Natural killer cell (primary cell): ENCODE results near the gene SLC23A2. TPM values are rescaled to one million over a fixed set of nuclear protein-coding genes. Genes with fewer than 3 reads are reported as not detected.

Experiments
- ATAC-seq, 3 donors: fragments of 150-1000 bp in 2 of 3; fragments of 200-7000 bp in 1 of 3; cut with Tn5 transposase; 1 replicate in 1 of 3; 2 replicates in 2 of 3; pipeline ENCODE4 v1.10.0; 2021; ENCODE audit warnings: mild to moderate bottlenecking in 2 of 3, moderate library complexity in 2 of 3
- DNase-seq, 2 donors: peaks; one replicate each; pipeline versions ENCODE4 v3.0.0 to v3.0.0-alpha.2; 2013 to 2021; ENCODE audit warnings: mixed read lengths in 1 of 2
- H3K27ac ChIP-seq: one replicate; pipeline ENCODE4 v1.5.1; 2013; ENCODE audit warnings: mild to moderate bottlenecking, low read length
- H3K27me3 ChIP-seq: one replicate; pipeline ENCODE4 v1.6.1; 2013; ENCODE audit warnings: low read length; ENCODE audit not compliant: control insufficient read depth, insufficient read depth
- H3K36me3 ChIP-seq: one replicate; pipeline ENCODE4 v1.6.1; 2013; ENCODE audit warnings: low read length; ENCODE audit not compliant: control insufficient read depth, insufficient read depth
- H3K4me1 ChIP-seq: one replicate; pipeline ENCODE4 v1.6.1; 2013; ENCODE audit warnings: low read length; ENCODE audit not compliant: control insufficient read depth, insufficient read depth
- H3K4me3 ChIP-seq: one replicate; pipeline ENCODE4 v1.5.1; 2013; ENCODE audit warnings: low read length
- H3K9me3 ChIP-seq: one replicate; pipeline ENCODE4 v1.6.1; 2013; ENCODE audit warnings: low read length; ENCODE audit not compliant: control insufficient read depth, insufficient read depth
- H3K27ac Mint-ChIP-seq, 2 donors: one replicate each; pipeline ENCODE4 v1.8.0; 2022; ENCODE audit warnings: mild to moderate bottlenecking in 2 of 2, mixed read lengths in 2 of 2, moderate library complexity in 1 of 2
- H3K27me3 Mint-ChIP-seq, 2 donors: one replicate each; pipeline ENCODE4 v1.8.0; 2022; ENCODE audit warnings: low read depth in 2 of 2, mixed read lengths in 2 of 2
- H3K36me3 Mint-ChIP-seq: one replicate; pipeline ENCODE4 v1.8.0; 2022; ENCODE audit warnings: mixed read lengths
- H3K4me1 Mint-ChIP-seq, 2 donors: one replicate each; pipeline ENCODE4 v1.8.0; 2022; ENCODE audit warnings: mixed read lengths in 2 of 2
- H3K4me3 Mint-ChIP-seq: one replicate; pipeline ENCODE4 v1.8.0; 2022; ENCODE audit warnings: mild to moderate bottlenecking, moderate library complexity, mixed read lengths
- H3K9me3 Mint-ChIP-seq, 2 donors: one replicate each; pipeline ENCODE4 v1.8.0; 2022; ENCODE audit warnings: mixed read lengths in 2 of 2
- WGBS: methylation state at CpG from one replicate; pipeline ENCODE4 v1.1.7; 2013; ENCODE audit warnings: missing lambda C conversion rate; ENCODE audit not compliant: insufficient coverage; 5-methylcytosine and 5-hydroxymethylcytosine counted together
- intact Hi-C: fragments of 100-400 bp; cut with micrococcal nuclease; formaldehyde crosslinking; loops from one replicate; pipeline ENCODE4 v1.14.2; 2022
- total RNA-seq, 4 donors: library from RNA; stranded (reverse); fragments of 120-200 nt in 1 of 4; gene quantifications; one replicate each; pipeline versions ENCODE4 v1.2.3 to v1.2.4, GENCODE V29; 2013 to 2022
- TF ChIP-seq, protein P1 (sequence below): fragments of 200-600 bp; IDR thresholded peaks from one replicate; pipeline ENCODE4 v1.8.0; 2022; ENCODE audit warnings: antibody characterized with exemption

The SLC23A2 gene
- total RNA-seq, 3 donors from 2014 or later (not counting 1 experiment from before 2014, with no cell fraction given), result 21.8 to 31.5 (median 26.0) TPM

DNA sequence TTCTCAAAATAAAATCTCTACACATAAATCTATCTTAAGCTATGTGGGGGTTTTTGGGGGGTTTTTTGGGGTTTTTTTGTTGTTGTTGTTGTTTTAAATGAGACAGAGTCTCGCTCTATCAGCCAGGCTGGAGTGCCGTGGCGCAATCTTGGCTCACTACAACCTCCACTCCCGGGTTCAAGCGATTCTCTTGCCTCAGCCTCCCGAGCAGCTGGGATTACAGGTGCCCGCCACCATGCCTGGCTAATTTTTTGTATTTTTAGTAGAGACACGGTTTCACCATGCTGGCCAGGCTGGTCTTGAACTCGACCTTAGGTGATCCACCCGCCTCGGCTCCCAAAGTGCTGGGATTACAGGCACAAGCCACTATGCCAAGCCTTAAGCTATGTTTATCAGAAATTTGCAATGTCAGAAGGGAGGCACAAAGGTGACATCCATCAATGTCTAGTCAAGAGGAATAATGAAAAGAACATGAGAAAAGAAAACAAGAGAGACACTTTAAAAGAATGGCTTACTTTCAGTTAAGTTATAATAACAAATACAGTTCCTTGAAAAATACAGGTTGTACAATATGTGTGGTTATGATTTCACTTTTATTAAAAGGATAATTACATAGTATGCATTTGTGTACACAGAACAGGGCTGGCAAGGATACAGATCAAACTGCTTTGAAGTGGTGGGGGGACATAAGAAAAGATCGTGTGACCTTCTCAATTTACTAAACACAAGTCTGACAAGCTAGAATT, 28.6 kb downstream of the SLC23A2 start:
- Histone ChIP-seq H3K36me3 (peaks cover 14% of the 10 kb centered on the region), H3K9me3 (no peaks in the 10 kb centered on the region), H3K27me3 (no peaks in the 10 kb centered on the region), H3K4me1 (peaks cover 8% of the 10 kb centered on the region), H3K27ac (no peak overlapping the region), H3K4me3 (no peak overlapping the region)
- TF ChIP-seq, protein P1, sequence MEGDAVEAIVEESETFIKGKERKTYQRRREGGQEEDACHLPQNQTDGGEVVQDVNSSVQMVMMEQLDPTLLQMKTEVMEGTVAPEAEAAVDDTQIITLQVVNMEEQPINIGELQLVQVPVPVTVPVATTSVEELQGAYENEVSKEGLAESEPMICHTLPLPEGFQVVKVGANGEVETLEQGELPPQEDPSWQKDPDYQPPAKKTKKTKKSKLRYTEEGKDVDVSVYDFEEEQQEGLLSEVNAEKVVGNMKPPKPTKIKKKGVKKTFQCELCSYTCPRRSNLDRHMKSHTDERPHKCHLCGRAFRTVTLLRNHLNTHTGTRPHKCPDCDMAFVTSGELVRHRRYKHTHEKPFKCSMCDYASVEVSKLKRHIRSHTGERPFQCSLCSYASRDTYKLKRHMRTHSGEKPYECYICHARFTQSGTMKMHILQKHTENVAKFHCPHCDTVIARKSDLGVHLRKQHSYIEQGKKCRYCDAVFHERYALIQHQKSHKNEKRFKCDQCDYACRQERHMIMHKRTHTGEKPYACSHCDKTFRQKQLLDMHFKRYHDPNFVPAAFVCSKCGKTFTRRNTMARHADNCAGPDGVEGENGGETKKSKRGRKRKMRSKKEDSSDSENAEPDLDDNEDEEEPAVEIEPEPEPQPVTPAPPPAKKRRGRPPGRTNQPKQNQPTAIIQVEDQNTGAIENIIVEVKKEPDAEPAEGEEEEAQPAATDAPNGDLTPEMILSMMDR, result no peak
- peak overlapping the region; percentile 78 for H3K4me3 Mint-ChIP-seq
- intact Hi-C loops, result no loop called here
- H3K27me3 Mint-ChIP-seq, result no peaks in the 10 kb centered on the region
- H3K9me3 Mint-ChIP-seq, result no peaks in the 10 kb centered on the region
- 80% methylated on average over 12 of the region's 12 CpGs for WGBS
- DNase-seq (no peak), ATAC-seq (no peak)
- peak overlapping the region; percentile 60 to 82 for H3K27ac Mint-ChIP-seq
- peaks cover 15 to 16% of the 10 kb centered on the region in 2 donors for H3K4me1 Mint-ChIP-seq
- peaks cover 7% of the 10 kb centered on the region for H3K36me3 Mint-ChIP-seq

DNA sequence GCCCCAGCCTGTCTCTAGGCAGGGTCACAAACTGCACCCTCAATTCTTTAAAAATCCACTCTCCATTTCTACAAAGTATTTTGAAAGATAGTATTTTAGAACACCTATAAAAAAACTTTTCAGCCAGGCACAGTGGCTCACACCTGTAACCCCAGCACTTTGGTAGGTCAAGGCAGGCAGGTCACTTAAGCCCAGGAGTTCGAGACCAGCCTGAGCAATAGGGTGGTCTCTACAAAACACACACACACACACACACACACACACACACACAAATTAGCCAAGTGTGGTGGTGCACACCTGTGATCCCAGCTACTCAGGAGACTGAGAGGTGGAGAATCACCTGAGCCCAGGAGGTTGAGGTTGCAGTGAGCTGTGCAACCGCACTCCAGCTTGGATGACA, 30.2 kb downstream of the SLC23A2 start:
- H3K27ac ChIP-seq, result no peak overlapping the region
- Mint-ChIP-seq H3K27me3 (no peaks in the 10 kb centered on the region), H3K4me1 (peaks cover 15 to 16% of the 10 kb centered on the region in 2 donors), H3K9me3 (no peaks in the 10 kb centered on the region), H3K4me3 (no peak overlapping the region), H3K27ac (no peak overlapping the region), H3K36me3 (peaks cover 8% of the 10 kb centered on the region)
- no peaks in the 10 kb centered on the region for H3K9me3 ChIP-seq
- WGBS, result 100% methylated on average over 2 of the region's 2 CpGs
- intact Hi-C loops, result no loop called here
- H3K36me3 ChIP-seq, result peaks cover 14% of the 10 kb centered on the region
- TF ChIP-seq, protein P1, result no peak
- peaks cover 8% of the 10 kb centered on the region for H3K4me1 ChIP-seq
- DNase-seq, result no peak
- no peak overlapping the region for H3K4me3 ChIP-seq
- H3K27me3 ChIP-seq, result no peaks in the 10 kb centered on the region
- no peak for ATAC-seq

DNA sequence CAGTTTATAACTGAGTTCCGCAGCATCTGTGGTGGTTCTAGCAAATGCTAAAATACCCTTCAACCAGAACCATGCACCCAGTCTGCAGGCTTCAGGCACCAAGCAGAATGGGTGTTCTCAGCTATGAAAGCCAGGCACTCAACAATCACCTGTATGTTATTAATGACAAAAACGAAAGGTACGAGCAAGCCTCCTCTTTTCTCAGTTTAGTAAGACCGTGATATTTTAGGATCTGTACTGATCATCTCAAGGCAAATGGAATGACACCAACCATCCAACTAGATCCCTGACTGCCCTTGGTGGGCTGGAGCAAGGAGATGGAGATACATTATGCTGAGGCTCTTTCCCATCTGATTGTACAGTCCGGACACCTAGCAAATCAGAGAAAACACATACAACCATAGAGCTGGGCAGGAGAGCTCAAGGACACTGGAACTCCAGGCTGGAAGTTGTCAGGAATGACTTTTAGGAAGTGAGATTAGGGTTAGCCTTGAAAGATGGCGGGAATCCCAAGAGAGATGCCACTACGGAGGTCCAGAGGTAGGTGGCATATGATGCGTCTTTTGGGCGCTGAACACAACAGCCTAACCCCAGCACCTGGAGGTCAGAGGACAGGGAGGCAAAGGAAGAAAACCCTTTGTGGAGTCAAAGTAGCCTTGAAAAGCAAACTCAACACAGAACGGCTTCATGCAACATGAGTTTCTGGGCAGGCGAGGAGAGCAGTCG, 33.4 kb downstream of the SLC23A2 start:
- Mint-ChIP-seq H3K27ac (peak overlapping the region in 1 of 2 donors; percentile 54), H3K36me3 (peaks cover 8% of the 10 kb centered on the region), H3K4me3 (no peak overlapping the region), H3K27me3 (no peaks in the 10 kb centered on the region), H3K4me1 (peaks cover 4 to 8% of the 10 kb centered on the region in 2 donors), H3K9me3 (no peaks in the 10 kb centered on the region)
- DNase-seq (no peak), ATAC-seq (no peak)
- 97% methylated on average over 12 of the region's 12 CpGs for WGBS
- Histone ChIP-seq H3K27me3 (no peaks in the 10 kb centered on the region), H3K27ac (no peak overlapping the region), H3K9me3 (no peaks in the 10 kb centered on the region), H3K4me3 (no peak overlapping the region), H3K36me3 (peaks cover 14% of the 10 kb centered on the region), H3K4me1 (no peaks in the 10 kb centered on the region)
- intact Hi-C loops, result no loop called here
- TF ChIP-seq, protein P1, result no peak
